Measurements from ENCODE around the gene NAA60.

- TF ChIP-seq ZNF24 (IDR thresholded peaks at IDR 0.05) (no peak), SIN3A (IDR thresholded peaks at IDR 0.05; ENCODE audit: borderline replicate concordance, low read depth, low read length) (no peak), MNT (IDR thresholded peaks at IDR 0.05) (no peak), THAP8 (CRISPR knock-in tag; IDR thresholded peaks at IDR 0.05; ENCODE audit: borderline replicate concordance) (no peak), ZFP82 (CRISPR knock-in tag; IDR thresholded peaks at IDR 0.05; ENCODE audit: borderline replicate concordance) (no peak), CHCHD3 (CRISPR knock-in tag; IDR thresholded peaks at IDR 0.05) (no peak), ATF6 (CRISPR knock-in tag; conservative IDR thresholded peaks at IDR 0.05) (no peak)
Observed at GRCh38 chr16:3484318-3485096, 41.0 kb downstream of the NAA60 start.
